K562 (cell line): ENCODE data around the gene ZNRF2. TPM values are rescaled to one million over a fixed set of nuclear protein-coding genes. Genes with fewer than 3 reads are reported as not detected.
A peak's percentile ranks its signal among the peaks of the same experiment; 100 is the strongest.

Experiments
- ATAC-seq: fragments of 200-7000 bp; cut with Tn5 transposase; 3 replicates; pipeline ENCODE4 v1.9.1; 2020; ENCODE audit warnings: moderate library complexity
- BruUV-seq: library from RNA; stranded (reverse); fragments of 400-500 nt; replicated peaks from 2 replicates; lab custom pipeline; 2021; lab: Mats Ljungman, UMichigan
- CTCF ChIA-PET: fragments of 300-600 bp; formaldehyde crosslinking; extraction: SDS; loops from one replicate; lab custom pipeline; 2021; ENCODE audit warnings: low intra/inter-chr PET ratio; lab: Yijun Ruan, JAX
- POLR2A ChIA-PET: fragments of 300-600, 350-650 bp; sonication (Branson Sonifier 250); formaldehyde crosslinking; extraction: SDS; loops from one replicate; lab custom pipeline; 2021; ENCODE audit warnings: antibody characterized with exemption, inconsistent platforms; lab: Yijun Ruan, JAX
- DNase-seq, 4 experiments: peaks; one replicate each; pipeline versions ENCODE4 v3.0.0 to v3.0.0-alpha.2; 2011 to 2018; ENCODE audit warnings: low spot score in 3 of 4, mixed read lengths in 3 of 4; ENCODE audit errors: extremely low read depth in 1 of 4
- FAIRE-seq: peaks from 2 replicates; lab custom pipeline; 2011; peaks lifted over from hg19 to GRCh38; lab: Jason Lieb, UNC
- H2AFZ ChIP-seq: 2 replicates; pipeline ENCODE4 v1.6.0; 2011; ENCODE audit warnings: low read depth, low read length, control low read depth, inconsistent platforms
- H3K27ac ChIP-seq: fragments of 200-600 bp; 3 replicates; pipeline ENCODE4 v1.8.0; 2011; ENCODE audit warnings: low read depth, mild to moderate bottlenecking, control low read depth, inconsistent platforms, low read length, moderate library complexity, mixed read lengths; ENCODE audit errors: extremely low read depth
- H3K27me3 ChIP-seq, 2 experiments: fragments of 300-600 bp in 1 of 2; 2 replicates in 1 of 2; 3 replicates in 1 of 2; pipeline versions ENCODE4 v1.6.0 to v1.8.0; 2011; ENCODE audit warnings: inconsistent platforms in 2 of 2, low read length in 2 of 2, mild to moderate bottlenecking in 1 of 2, mixed read lengths in 1 of 2, moderate library complexity in 1 of 2; ENCODE audit not compliant: control insufficient read depth in 2 of 2, insufficient read depth in 2 of 2
- H3K36me3 ChIP-seq: fragments of 300-600 bp; 3 replicates; pipeline ENCODE4 v1.8.0; 2011; ENCODE audit warnings: mild to moderate bottlenecking, low read length, inconsistent platforms; ENCODE audit not compliant: control insufficient read depth, insufficient read depth
- H3K4me1 ChIP-seq, 2 experiments: fragments of 200-600 bp in 1 of 2; replicated peaks in 1 of 2; 2 replicates in 1 of 2; 3 replicates in 1 of 2; pipeline versions ENCODE4 v1.5.1 to v1.8.0; 2011; ENCODE audit warnings: inconsistent platforms in 2 of 2, low read length in 2 of 2, mild to moderate bottlenecking in 1 of 2, mixed read lengths in 1 of 2, moderate library complexity in 1 of 2; ENCODE audit not compliant: control insufficient read depth in 2 of 2, insufficient read depth in 2 of 2
- H3K4me2 ChIP-seq: 2 replicates; pipeline ENCODE4 v1.6.1; 2011; ENCODE audit warnings: low read length, control low read depth, inconsistent platforms, mixed read lengths; ENCODE audit not compliant: insufficient read depth
- H3K4me3 ChIP-seq: fragments of 200-600 bp; sonication (generic), shearing (Covaris generic); 2 replicates; pipeline ENCODE4 v1.5.1; 2016; ENCODE audit warnings: control low read depth, inconsistent platforms
- H3K79me2 ChIP-seq: fragments of 200-600 bp; 3 replicates; pipeline ENCODE4 v1.8.0; 2011; ENCODE audit warnings: low read length, inconsistent platforms; ENCODE audit not compliant: control insufficient read depth, insufficient read depth
- H3K9ac ChIP-seq, 2 experiments: 2 replicates each; pipeline versions ENCODE4 v1.6.0 to v1.6.1; 2011; ENCODE audit warnings: low read depth in 2 of 2, low read length in 2 of 2, control low read depth in 1 of 2, inconsistent platforms in 1 of 2, mild to moderate bottlenecking in 1 of 2, mixed read lengths in 1 of 2; ENCODE audit not compliant: insufficient read depth in 1 of 2
- H3K9me1 ChIP-seq: one replicate; pipeline ENCODE4 v1.6.0; 2011; ENCODE audit warnings: inconsistent platforms, mild to moderate bottlenecking, low read length, moderate library complexity; ENCODE audit not compliant: control insufficient read depth, insufficient read depth
- H3K9me3 ChIP-seq: replicated peaks from 2 replicates; pipeline ENCODE4 v1.5.1; 2011; ENCODE audit warnings: low read depth, low read length, inconsistent platforms; ENCODE audit not compliant: control insufficient read depth, insufficient read depth
- H4K20me1 ChIP-seq: replicated peaks from 2 replicates; pipeline ENCODE4 v1.6.1; 2011; ENCODE audit warnings: low read length, inconsistent platforms, mixed read lengths; ENCODE audit not compliant: control insufficient read depth, insufficient read depth
- CTCFL ChIP-seq: IDR thresholded peaks from 2 replicates; pipeline ENCODE4 v1.6.1; 2011; ENCODE audit warnings: borderline replicate concordance, low read depth, mild to moderate bottlenecking, moderate library complexity, low read length; ENCODE audit not compliant: insufficient read depth, poor library complexity, severe bottlenecking
- TRIM28 ChIP-seq: fragments of 450-650 bp; IDR thresholded peaks from 2 replicates; pipeline ENCODE4 v1.6.1; 2017
- ZBTB1 ChIP-seq: sonication (generic); formaldehyde crosslinking; IDR thresholded peaks from 2 replicates; pipeline ENCODE4 v1.8.1; 2023; ENCODE audit warnings: missing genetic modification reagents, low read depth, mild to moderate bottlenecking, borderline replicate concordance
- ZNF644 ChIP-seq: fragments of 200-800 bp; sonication (Bioruptor generic); IDR thresholded peaks from 2 replicates; pipeline ENCODE4 v1.6.1; 2016; ENCODE audit warnings: low read depth, missing genetic modification characterization, missing compliant biosample characterization
- WGBS: fragments of 100-300 bp; shearing (Covaris generic); methylation state at CpG from one replicate; pipeline ENCODE4 v1.1.6; 2016; ENCODE audit warnings: low coverage, mixed read lengths; ENCODE audit not compliant: insufficient coverage; ENCODE audit errors: missing lambda C conversion rate; 5-methylcytosine and 5-hydroxymethylcytosine counted together
- in situ Hi-C: fragments of 300-500 bp; cut with MboI; formaldehyde crosslinking; loops from 4 replicates; pipeline ENCODE4 v1.15.0; 2018; ENCODE audit warnings: inconsistent platforms, mixed read lengths
- intact Hi-C: fragments of 100-400 bp; cut with micrococcal nuclease; formaldehyde crosslinking; loops from 2 replicates; pipeline ENCODE4 v1.14.2; 2022
- polyA plus RNA-seq, 8 experiments: library from polyadenylated mRNA; depleted of rRNA in 4 of 8; stranded (reverse) in 5 of 8; unstranded in 3 of 8; fragments of >200 nt; fragmentation: Nextera tagmentation in 2 of 8; fragmentation: Illumina TruSeq in 1 of 8; extraction: Ambion mirVana in 2 of 8; extraction: Trizol in 1 of 8; gene quantifications; 2 replicates each; pipeline versions ENCODE4 v1.2.1 to v1.2.3, GENCODE V29; 2011 to 2014; ENCODE audit warnings: inconsistent platforms in 1 of 8, missing spikeins in 1 of 8
- total RNA-seq, 7 experiments: library from RNA; depleted of rRNA in 6 of 7; stranded (reverse); fragments of >200 nt in 6 of 7; fragmentation: Illumina TruSeq in 2 of 7; extraction: Trizol in 2 of 7; gene quantifications; 2 replicates each; pipeline versions ENCODE4 v1.2.1 to v1.2.3, GENCODE V29; 2011 to 2021; ENCODE audit warnings: low replicate concordance in 1 of 7
- TF ChIP-seq, protein P1 (sequence below), 3 experiments: IDR thresholded peaks in 2 of 3; conservative IDR thresholded peaks in 1 of 3; 2 replicates each; pipeline ENCODE4 v1.5.1; 2011 to 2012; ENCODE audit warnings: low read length in 3 of 3, mild to moderate bottlenecking in 3 of 3, control low read depth in 2 of 3, improper control_type of control experiment in 1 of 3, inconsistent platforms in 1 of 3, low read depth in 1 of 3, mixed read lengths in 1 of 3, moderate library complexity in 1 of 3; ENCODE audit not compliant: insufficient read depth in 2 of 3

ZNRF2 gene
- total and polyA plus RNA-seq, 9 of the 15 experiments (the other 6 are each of a cell fraction or from before 2014, with no cell fraction given), result 1.1 to 13.9 (median 5.5) TPM

DNA sequence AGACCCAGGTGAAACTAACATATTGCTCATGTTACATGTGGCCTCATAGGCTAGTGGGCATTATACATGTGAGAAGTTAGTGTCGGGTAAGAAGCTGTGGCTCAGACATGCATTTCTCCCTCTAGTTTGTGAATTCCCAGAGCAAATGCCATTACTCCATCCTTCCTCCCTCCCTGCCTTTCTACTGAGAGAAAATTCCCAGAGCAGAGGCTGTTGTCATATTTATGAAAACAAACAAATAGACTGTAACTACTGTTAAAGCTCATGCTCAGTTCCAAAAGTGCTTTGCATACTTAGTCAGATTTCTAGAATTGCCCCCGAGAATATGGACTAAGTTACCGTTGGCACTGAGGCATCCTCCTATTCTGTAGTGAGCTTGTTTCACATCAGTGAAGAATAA, 29.0 kb downstream of the ZNRF2 start (continued):
- TF ChIP-seq CTCFL, result no peak
- no peak for TF ChIP-seq TRIM28
- TF ChIP-seq, protein P1, sequence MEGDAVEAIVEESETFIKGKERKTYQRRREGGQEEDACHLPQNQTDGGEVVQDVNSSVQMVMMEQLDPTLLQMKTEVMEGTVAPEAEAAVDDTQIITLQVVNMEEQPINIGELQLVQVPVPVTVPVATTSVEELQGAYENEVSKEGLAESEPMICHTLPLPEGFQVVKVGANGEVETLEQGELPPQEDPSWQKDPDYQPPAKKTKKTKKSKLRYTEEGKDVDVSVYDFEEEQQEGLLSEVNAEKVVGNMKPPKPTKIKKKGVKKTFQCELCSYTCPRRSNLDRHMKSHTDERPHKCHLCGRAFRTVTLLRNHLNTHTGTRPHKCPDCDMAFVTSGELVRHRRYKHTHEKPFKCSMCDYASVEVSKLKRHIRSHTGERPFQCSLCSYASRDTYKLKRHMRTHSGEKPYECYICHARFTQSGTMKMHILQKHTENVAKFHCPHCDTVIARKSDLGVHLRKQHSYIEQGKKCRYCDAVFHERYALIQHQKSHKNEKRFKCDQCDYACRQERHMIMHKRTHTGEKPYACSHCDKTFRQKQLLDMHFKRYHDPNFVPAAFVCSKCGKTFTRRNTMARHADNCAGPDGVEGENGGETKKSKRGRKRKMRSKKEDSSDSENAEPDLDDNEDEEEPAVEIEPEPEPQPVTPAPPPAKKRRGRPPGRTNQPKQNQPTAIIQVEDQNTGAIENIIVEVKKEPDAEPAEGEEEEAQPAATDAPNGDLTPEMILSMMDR (IDR thresholded peaks at IDR 0.05 in 2 of 3, conservative IDR thresholded peaks at IDR 0.05 in 1 of 3; ENCODE audit: insufficient read depth in 2 of 3, low read depth in 1 of 3, low read length in 3 of 3), result no peak
- no peak for TF ChIP-seq ZNF644 (tag)

- H4K20me1 ChIP-seq, result no peaks in the 10 kb centered on the region
- FAIRE-seq, result no peak
- no peak overlapping the region for H2AFZ ChIP-seq
- H3K9me1 ChIP-seq, result no peaks in the 10 kb centered on the region
- H3K79me2 ChIP-seq, result peaks cover 79% of the 10 kb centered on the region
- peaks cover 0 to 3% of the 10 kb centered on the region in 2 experiments; a peak in 3 of 5 replicates for H3K4me1 ChIP-seq
- no peaks in the 10 kb centered on the region for H3K9me3 ChIP-seq
- no peak overlapping the region for H3K4me2 ChIP-seq
- no peaks in the 10 kb centered on the region for H3K36me3 ChIP-seq
- intact Hi-C loops (no loop called here), in situ Hi-C loops (no loop called here)
- H3K9ac ChIP-seq, result no peak overlapping the region
- ATAC-seq, result no peak
- no peak for TF ChIP-seq ZBTB1 (CRISPR knock-in tag)
- TF ChIP-seq, protein P1 (IDR thresholded peaks at IDR 0.05 in 2 of 3, conservative IDR thresholded peaks at IDR 0.05 in 1 of 3; ENCODE audit: insufficient read depth in 2 of 3, low read depth in 1 of 3, low read length in 3 of 3), result peak in 1 of 3 experiments; percentile 11; a peak in 1 of 6 replicates
- no peak overlapping the region for H3K27ac ChIP-seq
- no TSS peak for BruUV-seq
- 81% methylated on average over 5 of the region's 5 CpGs for WGBS
- H3K27me3 ChIP-seq, result no peaks in the 10 kb centered on the region
- POLR2A ChIA-PET, result interaction anchor here (1.5 kb wide), 1 partner anchor 9 kb away, joined by 6 read pairs; no protein-coding TSS in a partner anchor
- no peak for DNase-seq
- CTCF ChIA-PET, result no interaction called here
- H3K4me3 ChIP-seq, result no peak overlapping the region
These were observed 29.4 kb downstream of the ZNRF2 start for GRCh38 chr7:30313793-30314192.
